ENCODE measurements around the gene RAB40C.

- no peak for TF ChIP-seq IRF1 (CRISPR knock-in tag; IDR thresholded peaks at IDR 0.05; ENCODE audit: borderline replicate concordance)
- no peak for TF ChIP-seq SMAD3 (CRISPR knock-in tag; conservative IDR thresholded peaks at IDR 0.05)
- TF ChIP-seq CHD1 (IDR thresholded peaks at IDR 0.05; ENCODE audit: low read length): no peak
- no peak for TF ChIP-seq TSHZ1 (CRISPR knock-in tag; IDR thresholded peaks at IDR 0.05)
- no peak for TF ChIP-seq MAX (CRISPR knock-in tag; IDR thresholded peaks at IDR 0.05)
- no peak for TF ChIP-seq JUND (IDR thresholded peaks at IDR 0.05; ENCODE audit: borderline replicate concordance, low read depth, low read length)
- TF ChIP-seq JUND (tag; IDR thresholded peaks at IDR 0.05; ENCODE audit: borderline replicate concordance, low read depth, low read length): no peak
- TF ChIP-seq ZNF77 (CRISPR knock-in tag; IDR thresholded peaks at IDR 0.05): no peak
- no peak for TF ChIP-seq JUNB (CRISPR knock-in tag; conservative IDR thresholded peaks at IDR 0.05)
- TF ChIP-seq E4F1 (CRISPR knock-in tag; IDR thresholded peaks at IDR 0.05; ENCODE audit: borderline replicate concordance): no peak
- no peak for TF ChIP-seq POLR2AphosphoS5 (IDR thresholded peaks at IDR 0.05; ENCODE audit: control insufficient read depth, insufficient read depth, low read depth, low read length)
- no peak for TF ChIP-seq EP300 (IDR thresholded peaks at IDR 0.05; ENCODE audit: low read length)
- no peak for TF ChIP-seq POLR2A (conservative IDR thresholded peaks at IDR 0.05)
Observed at GRCh38 chr16:572865-573650, 16.8 kb upstream of the RAB40C start.
